K562 (cell line): ENCODE data around the gene SP140L. TPM values are rescaled to one million over a fixed set of nuclear protein-coding genes. Genes with fewer than 3 reads are reported as not detected.

ENCODE experiments used
- ATAC-seq: fragments of 200-7000 bp; cut with Tn5 transposase; 3 replicates; pipeline ENCODE4 v1.9.1; 2020; ENCODE audit warnings: moderate library complexity
- BruUV-seq: library from RNA; stranded (reverse); fragments of 400-500 nt; replicated peaks from 2 replicates; lab custom pipeline; 2021; lab: Mats Ljungman, UMichigan
- CTCF ChIA-PET: fragments of 300-600 bp; formaldehyde crosslinking; extraction: SDS; loops from one replicate; lab custom pipeline; 2021; ENCODE audit warnings: low intra/inter-chr PET ratio; lab: Yijun Ruan, JAX
- POLR2A ChIA-PET: fragments of 300-600, 350-650 bp; sonication (Branson Sonifier 250); formaldehyde crosslinking; extraction: SDS; loops from one replicate; lab custom pipeline; 2021; ENCODE audit warnings: antibody characterized with exemption, inconsistent platforms; lab: Yijun Ruan, JAX
- DNase-seq, 4 experiments: peaks; one replicate each; pipeline versions ENCODE4 v3.0.0 to v3.0.0-alpha.2; 2011 to 2018; ENCODE audit warnings: low spot score in 3 of 4, mixed read lengths in 3 of 4; ENCODE audit errors: extremely low read depth in 1 of 4
- FAIRE-seq: peaks from 2 replicates; lab custom pipeline; 2011; peaks lifted over from hg19 to GRCh38; lab: Jason Lieb, UNC
- H2AFZ ChIP-seq: 2 replicates; pipeline ENCODE4 v1.6.0; 2011; ENCODE audit warnings: low read depth, low read length, control low read depth, inconsistent platforms
- H3K27ac ChIP-seq: fragments of 200-600 bp; 3 replicates; pipeline ENCODE4 v1.8.0; 2011; ENCODE audit warnings: low read depth, mild to moderate bottlenecking, control low read depth, inconsistent platforms, low read length, moderate library complexity, mixed read lengths; ENCODE audit errors: extremely low read depth
- H3K27me3 ChIP-seq, 2 experiments: fragments of 300-600 bp in 1 of 2; 2 replicates in 1 of 2; 3 replicates in 1 of 2; pipeline versions ENCODE4 v1.6.0 to v1.8.0; 2011; ENCODE audit warnings: inconsistent platforms in 2 of 2, low read length in 2 of 2, mild to moderate bottlenecking in 1 of 2, mixed read lengths in 1 of 2, moderate library complexity in 1 of 2; ENCODE audit not compliant: control insufficient read depth in 2 of 2, insufficient read depth in 2 of 2
- H3K36me3 ChIP-seq: fragments of 300-600 bp; 3 replicates; pipeline ENCODE4 v1.8.0; 2011; ENCODE audit warnings: mild to moderate bottlenecking, low read length, inconsistent platforms; ENCODE audit not compliant: control insufficient read depth, insufficient read depth
- H3K4me1 ChIP-seq, 2 experiments: fragments of 200-600 bp in 1 of 2; replicated peaks in 1 of 2; 2 replicates in 1 of 2; 3 replicates in 1 of 2; pipeline versions ENCODE4 v1.5.1 to v1.8.0; 2011; ENCODE audit warnings: inconsistent platforms in 2 of 2, low read length in 2 of 2, mild to moderate bottlenecking in 1 of 2, mixed read lengths in 1 of 2, moderate library complexity in 1 of 2; ENCODE audit not compliant: control insufficient read depth in 2 of 2, insufficient read depth in 2 of 2
- H3K4me2 ChIP-seq: 2 replicates; pipeline ENCODE4 v1.6.1; 2011; ENCODE audit warnings: low read length, control low read depth, inconsistent platforms, mixed read lengths; ENCODE audit not compliant: insufficient read depth
- H3K4me3 ChIP-seq: fragments of 200-600 bp; sonication (generic), shearing (Covaris generic); 2 replicates; pipeline ENCODE4 v1.5.1; 2016; ENCODE audit warnings: control low read depth, inconsistent platforms
- H3K79me2 ChIP-seq: fragments of 200-600 bp; 3 replicates; pipeline ENCODE4 v1.8.0; 2011; ENCODE audit warnings: low read length, inconsistent platforms; ENCODE audit not compliant: control insufficient read depth, insufficient read depth
- H3K9ac ChIP-seq, 2 experiments: 2 replicates each; pipeline versions ENCODE4 v1.6.0 to v1.6.1; 2011; ENCODE audit warnings: low read depth in 2 of 2, low read length in 2 of 2, control low read depth in 1 of 2, inconsistent platforms in 1 of 2, mild to moderate bottlenecking in 1 of 2, mixed read lengths in 1 of 2; ENCODE audit not compliant: insufficient read depth in 1 of 2
- H3K9me1 ChIP-seq: one replicate; pipeline ENCODE4 v1.6.0; 2011; ENCODE audit warnings: inconsistent platforms, mild to moderate bottlenecking, low read length, moderate library complexity; ENCODE audit not compliant: control insufficient read depth, insufficient read depth
- H3K9me3 ChIP-seq: replicated peaks from 2 replicates; pipeline ENCODE4 v1.5.1; 2011; ENCODE audit warnings: low read depth, low read length, inconsistent platforms; ENCODE audit not compliant: control insufficient read depth, insufficient read depth
- H4K20me1 ChIP-seq: replicated peaks from 2 replicates; pipeline ENCODE4 v1.6.1; 2011; ENCODE audit warnings: low read length, inconsistent platforms, mixed read lengths; ENCODE audit not compliant: control insufficient read depth, insufficient read depth
- ARHGAP35 ChIP-seq: fragments of 450-650 bp; IDR thresholded peaks from 2 replicates; pipeline ENCODE4 v1.6.1; 2018; ENCODE audit not compliant: partially characterized antibody
- ARID1B ChIP-seq: fragments of 450-650 bp; IDR thresholded peaks from 2 replicates; pipeline ENCODE4 v1.6.1; 2016; ENCODE audit warnings: antibody characterized with exemption, mild to moderate bottlenecking, inconsistent platforms
- CBFA2T3 ChIP-seq: fragments of 450-650 bp; IDR thresholded peaks from 2 replicates; pipeline ENCODE4 v1.6.1; 2017
- DPF2 ChIP-seq: fragments of 450-650 bp; IDR thresholded peaks from 2 replicates; pipeline ENCODE4 v1.6.1; 2016
- FOSL1 ChIP-seq: fragments of 200-800 bp; sonication (Bioruptor generic); conservative IDR thresholded peaks from 2 replicates; pipeline ENCODE4 v1.6.1; 2016; ENCODE audit warnings: missing genetic modification characterization, missing compliant biosample characterization
- FOXA1 ChIP-seq: fragments of 450-650 bp; IDR thresholded peaks from 2 replicates; pipeline ENCODE4 v1.6.1; 2016; ENCODE audit warnings: mild to moderate bottlenecking, borderline replicate concordance
- HDAC3 ChIP-seq: fragments of 450-650 bp; IDR thresholded peaks from 2 replicates; pipeline ENCODE4 v1.6.1; 2018; ENCODE audit warnings: borderline replicate concordance, mild to moderate bottlenecking, moderate library complexity; ENCODE audit not compliant: partially characterized antibody
- JUND ChIP-seq, 2 experiments: IDR thresholded peaks; 2 replicates in 1 of 2; 3 replicates in 1 of 2; pipeline ENCODE4 v1.6.1; 2011; ENCODE audit warnings: borderline replicate concordance in 2 of 2, low read depth in 2 of 2, low read length in 2 of 2, improper control_type of control experiment in 1 of 2, missing biosample characterization in 1 of 2, missing genetic modification characterization in 1 of 2, missing genetic modification reagents in 1 of 2
- RERE ChIP-seq: sonication (generic); formaldehyde crosslinking; IDR thresholded peaks from 2 replicates; pipeline ENCODE4 v1.8.0; 2023; ENCODE audit warnings: missing genetic modification reagents, mild to moderate bottlenecking, borderline replicate concordance
- RUNX1 ChIP-seq: sonication (generic); IDR thresholded peaks from 2 replicates; pipeline ENCODE4 v1.6.1; 2016; ENCODE audit warnings: antibody characterized with exemption, low read depth
- TAF9B ChIP-seq: fragments of 450-650 bp; IDR thresholded peaks from 2 replicates; pipeline ENCODE4 v1.6.1; 2018; ENCODE audit warnings: mild to moderate bottlenecking; ENCODE audit not compliant: partially characterized antibody
- ZFPM2 ChIP-seq: fragments of 250-450 bp; sonication (Bioruptor Pico); IDR thresholded peaks from 2 replicates; pipeline ENCODE4 v1.5.1; 2022; ENCODE audit warnings: mild to moderate bottlenecking
- ZNF551 ChIP-seq: fragments of 250-450 bp; sonication (Bioruptor Pico); IDR thresholded peaks from 2 replicates; pipeline ENCODE4 v1.5.0; 2021; ENCODE audit warnings: mild to moderate bottlenecking, moderate library complexity
- ZNF655 ChIP-seq: fragments of 250-450 bp; sonication (Bioruptor Pico); IDR thresholded peaks from 2 replicates; pipeline ENCODE4 v1.5.0; 2021
- WGBS: fragments of 100-300 bp; shearing (Covaris generic); methylation state at CpG from one replicate; pipeline ENCODE4 v1.1.6; 2016; ENCODE audit warnings: low coverage, mixed read lengths; ENCODE audit not compliant: insufficient coverage; ENCODE audit errors: missing lambda C conversion rate; 5-methylcytosine and 5-hydroxymethylcytosine counted together
- in situ Hi-C: fragments of 300-500 bp; cut with MboI; formaldehyde crosslinking; loops from 4 replicates; pipeline ENCODE4 v1.15.0; 2018; ENCODE audit warnings: inconsistent platforms, mixed read lengths
- intact Hi-C: fragments of 100-400 bp; cut with micrococcal nuclease; formaldehyde crosslinking; loops from 2 replicates; pipeline ENCODE4 v1.14.2; 2022
- polyA plus RNA-seq, 8 experiments: library from polyadenylated mRNA; depleted of rRNA in 4 of 8; stranded (reverse) in 5 of 8; unstranded in 3 of 8; fragments of >200 nt; fragmentation: Nextera tagmentation in 2 of 8; fragmentation: Illumina TruSeq in 1 of 8; extraction: Ambion mirVana in 2 of 8; extraction: Trizol in 1 of 8; gene quantifications; 2 replicates each; pipeline versions ENCODE4 v1.2.1 to v1.2.3, GENCODE V29; 2011 to 2014; ENCODE audit warnings: inconsistent platforms in 1 of 8, missing spikeins in 1 of 8
- total RNA-seq, 7 experiments: library from RNA; depleted of rRNA in 6 of 7; stranded (reverse); fragments of >200 nt in 6 of 7; fragmentation: Illumina TruSeq in 2 of 7; extraction: Trizol in 2 of 7; gene quantifications; 2 replicates each; pipeline versions ENCODE4 v1.2.1 to v1.2.3, GENCODE V29; 2011 to 2021; ENCODE audit warnings: low replicate concordance in 1 of 7

SP140L gene
- total and polyA plus RNA-seq, 9 of the 15 experiments (the other 6 are each of a cell fraction or from before 2014, with no cell fraction given): 4.0 to 15.5 (median 11.3) TPM

- in situ Hi-C loops (no loop called here), intact Hi-C loops (no loop called here)
- Histone ChIP-seq H3K9me3 (peaks cover 2% of the 10 kb centered on the region; the same call in 1 of the 2 replicates), H3K4me2 (no peak overlapping the region), H3K27ac (peak overlapping the region; percentile 22; the same call in 1 of the 3 replicates), H3K27me3 (no peaks in the 10 kb centered on the region), H4K20me1 (no peaks in the 10 kb centered on the region), H3K4me3 (no peak overlapping the region), H3K4me1 (peaks cover 0 to 8% of the 10 kb centered on the region in 2 experiments; a peak in 1 of 5 replicates), H3K36me3 (peaks cover 7% of the 10 kb centered on the region; the same call in 2 of the 3 replicates), H3K9ac (no peak overlapping the region), H2AFZ (no peak overlapping the region), H3K9me1 (no peaks in the 10 kb centered on the region), H3K79me2 (peaks cover 17% of the 10 kb centered on the region)
- DNase-seq: no peak
- BruUV-seq: no TSS peak
- 0 out of 3 replicates have a peak, but pooled peaks have one; percentile 25 for ATAC-seq
- WGBS: 0% methylated on average over 2 of the region's 2 CpGs
- POLR2A ChIA-PET: no interaction called here
- FAIRE-seq: peak; percentile 65
- CTCF ChIA-PET: no interaction called here
- TF ChIP-seq DPF2: peak; percentile 41; the same call in 1 of the 2 replicates
- TF ChIP-seq CBFA2T3: peak; percentile 36; the same call in 1 of the 2 replicates
- no peak for TF ChIP-seq ZNF655
- no peak for TF ChIP-seq TAF9B
- peak; percentile 55 for TF ChIP-seq ARID1B
- no peak for TF ChIP-seq ZNF551 (CRISPR knock-in tag)
- no peak for TF ChIP-seq RUNX1
- no peak for TF ChIP-seq HDAC3
- TF ChIP-seq FOXA1: no peak
- no peak for TF ChIP-seq ARHGAP35
- peak; percentile 47; the same call in 1 of the 2 replicates for TF ChIP-seq FOSL1 (tag)
- no peak for TF ChIP-seq RERE
- no peak for TF ChIP-seq JUND (IDR thresholded peaks at IDR 0.05; ENCODE audit: borderline replicate concordance, low read depth, low read length)
- 0 out of 3 replicates have a peak, but pooled peaks have one; percentile 13 for TF ChIP-seq JUND (tag; IDR thresholded peaks at IDR 0.05; ENCODE audit: borderline replicate concordance, low read depth, low read length)
- TF ChIP-seq ZFPM2 (CRISPR knock-in tag): no peak
Observed at GRCh38 chr2:230439590-230439989, 112.6 kb downstream of the SP140L start.
